HepG2 (cell line): ENCODE data around the gene CDC37. TPM values are rescaled to one million over a fixed set of nuclear protein-coding genes. Genes with fewer than 3 reads are reported as not detected.

ENCODE experiments used
- AKAP8 ChIP-seq: sonication (generic); formaldehyde crosslinking; IDR thresholded peaks from 2 replicates; pipeline ENCODE4 v1.5.1; 2020; ENCODE audit warnings: mild to moderate bottlenecking, missing genetic modification reagents
- MTF2 ChIP-seq: sonication (generic); formaldehyde crosslinking; IDR thresholded peaks from 2 replicates; pipeline ENCODE4 v1.5.0; 2020; ENCODE audit warnings: missing genetic modification reagents, borderline replicate concordance
- RFX3 ChIP-seq: IDR thresholded peaks from 2 replicates; pipeline ENCODE4 v1.6.1; 2016; ENCODE audit warnings: missing biosample characterization, missing genetic modification reagents
- ZFP36 ChIP-seq: fragments of 150-350 bp; IDR thresholded peaks from 2 replicates; pipeline ENCODE4 v1.6.1; 2018; ENCODE audit warnings: borderline replicate concordance, low read length, low read depth; ENCODE audit not compliant: partially characterized antibody
- ZNF782 ChIP-seq: sonication (generic); formaldehyde crosslinking; IDR thresholded peaks from 2 replicates; pipeline ENCODE4 v1.4.0; 2020; ENCODE audit warnings: missing genetic modification reagents, mild to moderate bottlenecking, borderline replicate concordance
- ZSCAN31 ChIP-seq: sonication (generic); formaldehyde crosslinking; IDR thresholded peaks from 2 replicates; pipeline ENCODE4 v1.5.0; 2020; ENCODE audit warnings: low read depth, mild to moderate bottlenecking, missing genetic modification reagents
- polyA plus RNA-seq, 8 experiments: library from polyadenylated mRNA; depleted of rRNA in 3 of 8; stranded (reverse) in 7 of 8; unstranded in 1 of 8; fragments of >200 nt; fragmentation: Illumina TruSeq in 4 of 8; extraction: Trizol in 4 of 8; gene quantifications; 2 replicates each; pipeline versions ENCODE4 v1.2.1 to v1.2.3, GENCODE V29; 2011 to 2016; ENCODE audit warnings: low read depth in 4 of 8, missing spikeins in 1 of 8, mixed read lengths in 1 of 8; ENCODE audit not compliant: insufficient read depth in 1 of 8
- total RNA-seq, 5 experiments: library from RNA; depleted of rRNA; stranded (reverse); fragments of >200 nt; fragmentation: Illumina TruSeq; extraction: Trizol; gene quantifications; 2 replicates each; pipeline ENCODE4 v1.2.3, GENCODE V29; 2016; ENCODE audit warnings: low read depth in 1 of 5
- TF ChIP-seq, protein P1 (sequence below), 2 experiments: sonication (generic) in 1 of 2; formaldehyde crosslinking in 1 of 2; IDR thresholded peaks; 2 replicates each; pipeline versions ENCODE4 v1.6.1 to v1.9.0; 2014 to 2022; ENCODE audit warnings: antibody characterized with exemption in 1 of 2, borderline replicate concordance in 1 of 2, inconsistent platforms in 1 of 2, low read depth in 1 of 2, missing genetic modification reagents in 1 of 2
- TF ChIP-seq, protein P2 (sequence below): IDR thresholded peaks from 2 replicates; pipeline ENCODE4 v1.6.1; 2016; ENCODE audit warnings: mild to moderate bottlenecking
- TF ChIP-seq, protein P3 (sequence below): sonication (generic); formaldehyde crosslinking; IDR thresholded peaks from 2 replicates; pipeline ENCODE4 v1.5.0; 2020; ENCODE audit warnings: mild to moderate bottlenecking, missing genetic modification reagents, borderline replicate concordance
- TF ChIP-seq, protein P4 (sequence below): IDR thresholded peaks from 2 replicates; pipeline ENCODE4 v1.6.1; 2016; ENCODE audit warnings: missing compliant biosample characterization, missing genetic modification reagents, borderline replicate concordance
- TF ChIP-seq, protein P5 (sequence below): sonication (generic); formaldehyde crosslinking; IDR thresholded peaks from 2 replicates; pipeline ENCODE4 v1.4.0; 2020; ENCODE audit warnings: mild to moderate bottlenecking, low read depth, missing genetic modification reagents

The CDC37 gene
- total and polyA plus RNA-seq, 2 of the 13 experiments (the other 11 are each of a cell fraction or from before 2014, with no cell fraction given) = 158 to 177 TPM

DNA sequence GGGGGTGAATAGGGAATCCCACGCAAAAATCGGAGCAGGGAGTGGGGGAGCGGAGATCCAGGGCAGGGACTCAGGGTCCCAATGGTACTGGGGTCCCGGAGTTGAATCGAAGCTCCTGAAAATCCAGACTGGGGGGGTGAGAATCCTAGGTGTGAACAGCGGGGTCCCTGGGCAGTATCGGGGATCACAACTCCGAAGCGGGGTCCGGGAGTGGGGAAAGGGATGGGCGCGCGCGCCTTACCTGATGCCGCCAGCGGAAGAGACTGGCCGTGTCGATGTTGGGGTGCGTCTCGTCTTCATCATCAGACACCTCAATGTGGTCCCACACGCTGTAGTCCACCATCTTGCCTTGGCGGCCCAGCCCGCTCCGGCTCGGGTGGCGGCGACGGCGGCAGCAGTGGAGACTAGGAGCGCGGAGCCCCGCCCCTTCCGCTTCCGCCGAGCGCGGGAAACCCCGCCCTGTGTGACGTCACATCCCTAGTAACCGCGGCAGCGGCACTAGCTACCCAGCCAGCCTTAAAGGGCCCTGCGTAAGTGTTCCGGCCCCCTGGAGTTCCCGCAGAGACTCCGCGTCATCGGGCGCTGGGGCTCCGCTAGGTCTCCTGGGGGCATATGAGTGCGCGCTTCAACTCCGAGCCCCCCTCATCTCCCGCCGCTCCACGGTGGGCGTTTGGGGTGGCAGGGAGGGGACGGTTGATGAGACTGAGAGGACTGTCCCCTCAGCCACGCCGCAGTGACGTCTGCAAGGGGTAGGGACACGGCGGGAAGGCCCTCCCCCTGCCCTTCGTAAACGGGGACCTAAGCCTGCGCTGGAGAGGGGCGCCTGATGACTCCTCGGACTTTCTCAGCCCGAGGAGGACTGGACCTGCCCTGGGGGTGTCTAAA lies at the start of gene CDC37 (continued):
- TF ChIP-seq, protein P1, sequence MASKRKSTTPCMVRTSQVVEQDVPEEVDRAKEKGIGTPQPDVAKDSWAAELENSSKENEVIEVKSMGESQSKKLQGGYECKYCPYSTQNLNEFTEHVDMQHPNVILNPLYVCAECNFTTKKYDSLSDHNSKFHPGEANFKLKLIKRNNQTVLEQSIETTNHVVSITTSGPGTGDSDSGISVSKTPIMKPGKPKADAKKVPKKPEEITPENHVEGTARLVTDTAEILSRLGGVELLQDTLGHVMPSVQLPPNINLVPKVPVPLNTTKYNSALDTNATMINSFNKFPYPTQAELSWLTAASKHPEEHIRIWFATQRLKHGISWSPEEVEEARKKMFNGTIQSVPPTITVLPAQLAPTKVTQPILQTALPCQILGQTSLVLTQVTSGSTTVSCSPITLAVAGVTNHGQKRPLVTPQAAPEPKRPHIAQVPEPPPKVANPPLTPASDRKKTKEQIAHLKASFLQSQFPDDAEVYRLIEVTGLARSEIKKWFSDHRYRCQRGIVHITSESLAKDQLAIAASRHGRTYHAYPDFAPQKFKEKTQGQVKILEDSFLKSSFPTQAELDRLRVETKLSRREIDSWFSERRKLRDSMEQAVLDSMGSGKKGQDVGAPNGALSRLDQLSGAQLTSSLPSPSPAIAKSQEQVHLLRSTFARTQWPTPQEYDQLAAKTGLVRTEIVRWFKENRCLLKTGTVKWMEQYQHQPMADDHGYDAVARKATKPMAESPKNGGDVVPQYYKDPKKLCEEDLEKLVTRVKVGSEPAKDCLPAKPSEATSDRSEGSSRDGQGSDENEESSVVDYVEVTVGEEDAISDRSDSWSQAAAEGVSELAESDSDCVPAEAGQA (IDR thresholded peaks at IDR 0.05; ENCODE audit: low read depth) = peak; percentile 81
- TF ChIP-seq, protein P1 (CRISPR knock-in tag; IDR thresholded peaks at IDR 0.05; ENCODE audit: borderline replicate concordance) = no peak; the same call in 1 of the 2 replicates
- TF ChIP-seq ZNF782 (CRISPR knock-in tag) (peak; percentile 49; the same call in 1 of the 2 replicates), RFX3 (CRISPR knock-in tag) (peak; percentile 90), ZFP36 (no peak), AKAP8 (CRISPR knock-in tag) (no peak), ZSCAN31 (no peak; the same call in 1 of the 2 replicates), MTF2 (no peak)
- TF ChIP-seq, protein P2, sequence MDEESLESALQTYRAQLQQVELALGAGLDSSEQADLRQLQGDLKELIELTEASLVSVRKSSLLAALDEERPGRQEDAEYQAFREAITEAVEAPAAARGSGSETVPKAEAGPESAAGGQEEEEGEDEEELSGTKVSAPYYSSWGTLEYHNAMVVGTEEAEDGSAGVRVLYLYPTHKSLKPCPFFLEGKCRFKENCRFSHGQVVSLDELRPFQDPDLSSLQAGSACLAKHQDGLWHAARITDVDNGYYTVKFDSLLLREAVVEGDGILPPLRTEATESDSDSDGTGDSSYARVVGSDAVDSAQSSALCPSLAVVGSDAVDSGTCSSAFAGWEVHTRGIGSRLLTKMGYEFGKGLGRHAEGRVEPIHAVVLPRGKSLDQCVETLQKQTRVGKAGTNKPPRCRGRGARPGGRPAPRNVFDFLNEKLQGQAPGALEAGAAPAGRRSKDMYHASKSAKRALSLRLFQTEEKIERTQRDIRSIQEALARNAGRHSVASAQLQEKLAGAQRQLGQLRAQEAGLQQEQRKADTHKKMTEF (CRISPR knock-in tag) = peak; percentile 34; the same call in 1 of the 2 replicates
- TF ChIP-seq, protein P3, sequence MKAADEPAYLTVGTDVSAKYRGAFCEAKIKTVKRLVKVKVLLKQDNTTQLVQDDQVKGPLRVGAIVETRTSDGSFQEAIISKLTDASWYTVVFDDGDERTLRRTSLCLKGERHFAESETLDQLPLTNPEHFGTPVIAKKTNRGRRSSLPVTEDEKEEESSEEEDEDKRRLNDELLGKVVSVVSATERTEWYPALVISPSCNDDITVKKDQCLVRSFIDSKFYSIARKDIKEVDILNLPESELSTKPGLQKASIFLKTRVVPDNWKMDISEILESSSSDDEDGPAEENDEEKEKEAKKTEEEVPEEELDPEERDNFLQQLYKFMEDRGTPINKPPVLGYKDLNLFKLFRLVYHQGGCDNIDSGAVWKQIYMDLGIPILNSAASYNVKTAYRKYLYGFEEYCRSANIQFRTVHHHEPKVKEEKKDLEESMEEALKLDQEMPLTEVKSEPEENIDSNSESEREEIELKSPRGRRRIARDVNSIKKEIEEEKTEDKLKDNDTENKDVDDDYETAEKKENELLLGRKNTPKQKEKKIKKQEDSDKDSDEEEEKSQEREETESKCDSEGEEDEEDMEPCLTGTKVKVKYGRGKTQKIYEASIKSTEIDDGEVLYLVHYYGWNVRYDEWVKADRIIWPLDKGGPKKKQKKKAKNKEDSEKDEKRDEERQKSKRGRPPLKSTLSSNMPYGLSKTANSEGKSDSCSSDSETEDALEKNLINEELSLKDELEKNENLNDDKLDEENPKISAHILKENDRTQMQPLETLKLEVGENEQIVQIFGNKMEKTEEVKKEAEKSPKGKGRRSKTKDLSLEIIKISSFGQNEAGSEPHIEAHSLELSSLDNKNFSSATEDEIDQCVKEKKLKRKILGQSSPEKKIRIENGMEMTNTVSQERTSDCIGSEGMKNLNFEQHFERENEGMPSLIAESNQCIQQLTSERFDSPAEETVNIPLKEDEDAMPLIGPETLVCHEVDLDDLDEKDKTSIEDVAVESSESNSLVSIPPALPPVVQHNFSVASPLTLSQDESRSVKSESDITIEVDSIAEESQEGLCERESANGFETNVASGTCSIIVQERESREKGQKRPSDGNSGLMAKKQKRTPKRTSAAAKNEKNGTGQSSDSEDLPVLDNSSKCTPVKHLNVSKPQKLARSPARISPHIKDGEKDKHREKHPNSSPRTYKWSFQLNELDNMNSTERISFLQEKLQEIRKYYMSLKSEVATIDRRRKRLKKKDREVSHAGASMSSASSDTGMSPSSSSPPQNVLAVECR = peak; percentile 96; the same call in 1 of the 2 replicates
- TF ChIP-seq, protein P4, sequence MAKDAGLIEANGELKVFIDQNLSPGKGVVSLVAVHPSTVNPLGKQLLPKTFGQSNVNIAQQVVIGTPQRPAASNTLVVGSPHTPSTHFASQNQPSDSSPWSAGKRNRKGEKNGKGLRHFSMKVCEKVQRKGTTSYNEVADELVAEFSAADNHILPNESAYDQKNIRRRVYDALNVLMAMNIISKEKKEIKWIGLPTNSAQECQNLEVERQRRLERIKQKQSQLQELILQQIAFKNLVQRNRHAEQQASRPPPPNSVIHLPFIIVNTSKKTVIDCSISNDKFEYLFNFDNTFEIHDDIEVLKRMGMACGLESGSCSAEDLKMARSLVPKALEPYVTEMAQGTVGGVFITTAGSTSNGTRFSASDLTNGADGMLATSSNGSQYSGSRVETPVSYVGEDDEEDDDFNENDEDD (CRISPR knock-in tag) = peak; percentile 60
- TF ChIP-seq, protein P5, sequence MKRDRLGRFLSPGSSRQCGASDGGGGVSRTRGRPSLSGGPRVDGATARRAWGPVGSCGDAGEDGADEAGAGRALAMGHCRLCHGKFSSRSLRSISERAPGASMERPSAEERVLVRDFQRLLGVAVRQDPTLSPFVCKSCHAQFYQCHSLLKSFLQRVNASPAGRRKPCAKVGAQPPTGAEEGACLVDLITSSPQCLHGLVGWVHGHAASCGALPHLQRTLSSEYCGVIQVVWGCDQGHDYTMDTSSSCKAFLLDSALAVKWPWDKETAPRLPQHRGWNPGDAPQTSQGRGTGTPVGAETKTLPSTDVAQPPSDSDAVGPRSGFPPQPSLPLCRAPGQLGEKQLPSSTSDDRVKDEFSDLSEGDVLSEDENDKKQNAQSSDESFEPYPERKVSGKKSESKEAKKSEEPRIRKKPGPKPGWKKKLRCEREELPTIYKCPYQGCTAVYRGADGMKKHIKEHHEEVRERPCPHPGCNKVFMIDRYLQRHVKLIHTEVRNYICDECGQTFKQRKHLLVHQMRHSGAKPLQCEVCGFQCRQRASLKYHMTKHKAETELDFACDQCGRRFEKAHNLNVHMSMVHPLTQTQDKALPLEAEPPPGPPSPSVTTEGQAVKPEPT (CRISPR knock-in tag) = no peak; the same call in 1 of the 2 replicates
